K562 (cell line): Measurements from ENCODE around the gene KRTAP6-2. TPM values are rescaled to one million over a fixed set of nuclear protein-coding genes. Genes with fewer than 3 reads are reported as not detected.

Experiments used
- ATAC-seq: fragments of 200-7000 bp; cut with Tn5 transposase; 3 replicates; pipeline ENCODE4 v1.9.1; 2020; ENCODE audit warnings: moderate library complexity
- BruUV-seq: library from RNA; stranded (reverse); fragments of 400-500 nt; replicated peaks from 2 replicates; lab custom pipeline; 2021; lab: Mats Ljungman, UMichigan
- CTCF ChIA-PET: fragments of 300-600 bp; formaldehyde crosslinking; extraction: SDS; loops from one replicate; lab custom pipeline; 2021; ENCODE audit warnings: low intra/inter-chr PET ratio; lab: Yijun Ruan, JAX
- POLR2A ChIA-PET: fragments of 300-600, 350-650 bp; sonication (Branson Sonifier 250); formaldehyde crosslinking; extraction: SDS; loops from one replicate; lab custom pipeline; 2021; ENCODE audit warnings: antibody characterized with exemption, inconsistent platforms; lab: Yijun Ruan, JAX
- DNase-seq, 4 experiments: peaks; one replicate each; pipeline versions ENCODE4 v3.0.0 to v3.0.0-alpha.2; 2011 to 2018; ENCODE audit warnings: low spot score in 3 of 4, mixed read lengths in 3 of 4; ENCODE audit errors: extremely low read depth in 1 of 4
- FAIRE-seq: peaks from 2 replicates; lab custom pipeline; 2011; peaks lifted over from hg19 to GRCh38; lab: Jason Lieb, UNC
- H2AFZ ChIP-seq: 2 replicates; pipeline ENCODE4 v1.6.0; 2011; ENCODE audit warnings: low read depth, low read length, control low read depth, inconsistent platforms
- H3K27ac ChIP-seq: fragments of 200-600 bp; 3 replicates; pipeline ENCODE4 v1.8.0; 2011; ENCODE audit warnings: low read depth, mild to moderate bottlenecking, control low read depth, inconsistent platforms, low read length, moderate library complexity, mixed read lengths; ENCODE audit errors: extremely low read depth
- H3K27me3 ChIP-seq, 2 experiments: fragments of 300-600 bp in 1 of 2; 2 replicates in 1 of 2; 3 replicates in 1 of 2; pipeline versions ENCODE4 v1.6.0 to v1.8.0; 2011; ENCODE audit warnings: inconsistent platforms in 2 of 2, low read length in 2 of 2, mild to moderate bottlenecking in 1 of 2, mixed read lengths in 1 of 2, moderate library complexity in 1 of 2; ENCODE audit not compliant: control insufficient read depth in 2 of 2, insufficient read depth in 2 of 2
- H3K36me3 ChIP-seq: fragments of 300-600 bp; 3 replicates; pipeline ENCODE4 v1.8.0; 2011; ENCODE audit warnings: mild to moderate bottlenecking, low read length, inconsistent platforms; ENCODE audit not compliant: control insufficient read depth, insufficient read depth
- H3K4me1 ChIP-seq, 2 experiments: fragments of 200-600 bp in 1 of 2; replicated peaks in 1 of 2; 2 replicates in 1 of 2; 3 replicates in 1 of 2; pipeline versions ENCODE4 v1.5.1 to v1.8.0; 2011; ENCODE audit warnings: inconsistent platforms in 2 of 2, low read length in 2 of 2, mild to moderate bottlenecking in 1 of 2, mixed read lengths in 1 of 2, moderate library complexity in 1 of 2; ENCODE audit not compliant: control insufficient read depth in 2 of 2, insufficient read depth in 2 of 2
- H3K4me2 ChIP-seq: 2 replicates; pipeline ENCODE4 v1.6.1; 2011; ENCODE audit warnings: low read length, control low read depth, inconsistent platforms, mixed read lengths; ENCODE audit not compliant: insufficient read depth
- H3K4me3 ChIP-seq: fragments of 200-600 bp; sonication (generic), shearing (Covaris generic); 2 replicates; pipeline ENCODE4 v1.5.1; 2016; ENCODE audit warnings: control low read depth, inconsistent platforms
- H3K79me2 ChIP-seq: fragments of 200-600 bp; 3 replicates; pipeline ENCODE4 v1.8.0; 2011; ENCODE audit warnings: low read length, inconsistent platforms; ENCODE audit not compliant: control insufficient read depth, insufficient read depth
- H3K9ac ChIP-seq, 2 experiments: 2 replicates each; pipeline versions ENCODE4 v1.6.0 to v1.6.1; 2011; ENCODE audit warnings: low read depth in 2 of 2, low read length in 2 of 2, control low read depth in 1 of 2, inconsistent platforms in 1 of 2, mild to moderate bottlenecking in 1 of 2, mixed read lengths in 1 of 2; ENCODE audit not compliant: insufficient read depth in 1 of 2
- H3K9me1 ChIP-seq: one replicate; pipeline ENCODE4 v1.6.0; 2011; ENCODE audit warnings: inconsistent platforms, mild to moderate bottlenecking, low read length, moderate library complexity; ENCODE audit not compliant: control insufficient read depth, insufficient read depth
- H3K9me3 ChIP-seq: replicated peaks from 2 replicates; pipeline ENCODE4 v1.5.1; 2011; ENCODE audit warnings: low read depth, low read length, inconsistent platforms; ENCODE audit not compliant: control insufficient read depth, insufficient read depth
- H4K20me1 ChIP-seq: replicated peaks from 2 replicates; pipeline ENCODE4 v1.6.1; 2011; ENCODE audit warnings: low read length, inconsistent platforms, mixed read lengths; ENCODE audit not compliant: control insufficient read depth, insufficient read depth
- ETV1 ChIP-seq: fragments of 450-650 bp; conservative IDR thresholded peaks from 2 replicates; pipeline ENCODE4 v1.6.1; 2016; ENCODE audit warnings: missing genetic modification characterization, control low read depth, low read depth, missing compliant biosample characterization
- FOXA1 ChIP-seq: fragments of 450-650 bp; IDR thresholded peaks from 2 replicates; pipeline ENCODE4 v1.6.1; 2016; ENCODE audit warnings: mild to moderate bottlenecking, borderline replicate concordance
- KAT2B ChIP-seq: IDR thresholded peaks from one replicate; pipeline ENCODE4 v1.6.1; 2012; ENCODE audit warnings: low read depth, mild to moderate bottlenecking, control low read depth, inconsistent platforms, low read length, moderate library complexity
- KLF10 ChIP-seq: fragments of 250-450 bp; sonication (Bioruptor Pico); IDR thresholded peaks from 2 replicates; pipeline ENCODE4 v1.6.1; 2021; ENCODE audit warnings: matching md5 sums
- MCM5 ChIP-seq: fragments of 450-650 bp; IDR thresholded peaks from 2 replicates; pipeline ENCODE4 v1.6.1; 2016; ENCODE audit warnings: low read depth
- NFE2L1 ChIP-seq: fragments of 450-650 bp; IDR thresholded peaks from 2 replicates; pipeline ENCODE4 v1.6.1; 2016; ENCODE audit warnings: missing genetic modification characterization, low read depth, mild to moderate bottlenecking, missing compliant biosample characterization, moderate library complexity, borderline replicate concordance
- NFIC ChIP-seq: fragments of 450-650 bp; IDR thresholded peaks from 2 replicates; pipeline ENCODE4 v1.6.1; 2017; ENCODE audit warnings: mild to moderate bottlenecking, inconsistent platforms
- RBM15 ChIP-seq: fragments of 200-400 bp; formaldehyde crosslinking; IDR thresholded peaks from 2 replicates; pipeline ENCODE4 v1.6.1; 2018; ENCODE audit warnings: mild to moderate bottlenecking, low read length, moderate library complexity; ENCODE audit not compliant: insufficient read depth
- SIX5 ChIP-seq, 2 experiments: IDR thresholded peaks; 2 replicates each; pipeline ENCODE4 v1.6.1; 2011; ENCODE audit warnings: low read length in 2 of 2, borderline replicate concordance in 1 of 2, low read depth in 1 of 2, mild to moderate bottlenecking in 1 of 2, moderate library complexity in 1 of 2; ENCODE audit not compliant: insufficient read depth in 1 of 2
- SMARCC2 ChIP-seq: fragments of 450-650 bp; IDR thresholded peaks from 2 replicates; pipeline ENCODE4 v1.6.1; 2017; ENCODE audit warnings: antibody characterized with exemption, moderate library complexity, mild to moderate bottlenecking, low read depth
- SPI1 ChIP-seq: IDR thresholded peaks from 2 replicates; pipeline ENCODE4 v1.6.1; 2011; ENCODE audit warnings: low read depth, low read length, control low read depth, borderline replicate concordance
- SREBF2 ChIP-seq: sonication (generic); formaldehyde crosslinking; IDR thresholded peaks from 2 replicates; pipeline ENCODE4 v1.4.0; 2020; ENCODE audit warnings: mild to moderate bottlenecking, missing genetic modification reagents
- TEAD4 ChIP-seq, 2 experiments: sonication (generic) in 1 of 2; formaldehyde crosslinking in 1 of 2; IDR thresholded peaks; 2 replicates each; pipeline versions ENCODE4 v1.6.1 to v1.8.0; 2012 to 2022; ENCODE audit warnings: borderline replicate concordance in 1 of 2, inconsistent platforms in 1 of 2, low read length in 1 of 2, mild to moderate bottlenecking in 1 of 2, missing genetic modification reagents in 1 of 2
- WGBS: fragments of 100-300 bp; shearing (Covaris generic); methylation state at CpG from one replicate; pipeline ENCODE4 v1.1.6; 2016; ENCODE audit warnings: low coverage, mixed read lengths; ENCODE audit not compliant: insufficient coverage; ENCODE audit errors: missing lambda C conversion rate; 5-methylcytosine and 5-hydroxymethylcytosine counted together
- in situ Hi-C: fragments of 300-500 bp; cut with MboI; formaldehyde crosslinking; loops from 4 replicates; pipeline ENCODE4 v1.15.0; 2018; ENCODE audit warnings: inconsistent platforms, mixed read lengths
- intact Hi-C: fragments of 100-400 bp; cut with micrococcal nuclease; formaldehyde crosslinking; loops from 2 replicates; pipeline ENCODE4 v1.14.2; 2022
- polyA plus RNA-seq, 8 experiments: library from polyadenylated mRNA; depleted of rRNA in 4 of 8; stranded (reverse) in 5 of 8; unstranded in 3 of 8; fragments of >200 nt; fragmentation: Nextera tagmentation in 2 of 8; fragmentation: Illumina TruSeq in 1 of 8; extraction: Ambion mirVana in 2 of 8; extraction: Trizol in 1 of 8; gene quantifications; 2 replicates each; pipeline versions ENCODE4 v1.2.1 to v1.2.3, GENCODE V29; 2011 to 2014; ENCODE audit warnings: inconsistent platforms in 1 of 8, missing spikeins in 1 of 8
- total RNA-seq, 7 experiments: library from RNA; depleted of rRNA in 6 of 7; stranded (reverse); fragments of >200 nt in 6 of 7; fragmentation: Illumina TruSeq in 2 of 7; extraction: Trizol in 2 of 7; gene quantifications; 2 replicates each; pipeline versions ENCODE4 v1.2.1 to v1.2.3, GENCODE V29; 2011 to 2021; ENCODE audit warnings: low replicate concordance in 1 of 7
- TF ChIP-seq, protein P1 (sequence below): fragments of 250-450 bp; sonication (Bioruptor Pico); IDR thresholded peaks from 2 replicates; pipeline ENCODE4 v1.4.0; 2020
- TF ChIP-seq, protein P2 (sequence below): conservative IDR thresholded peaks from 2 replicates; pipeline ENCODE4 v1.6.1; 2011; ENCODE audit warnings: low read depth, mild to moderate bottlenecking, low read length; ENCODE audit not compliant: control insufficient read depth
- TF ChIP-seq, protein P3 (sequence below): fragments of 250-450 bp; sonication (Bioruptor Pico); IDR thresholded peaks from 2 replicates; pipeline ENCODE4 v1.8.0; 2021; ENCODE audit warnings: moderate library complexity, mild to moderate bottlenecking, inconsistent platforms

KRTAP6-2 gene
- total and polyA plus RNA-seq, 9 of the 15 experiments (the other 6 are each of a cell fraction or from before 2014, with no cell fraction given): not detected

DNA sequence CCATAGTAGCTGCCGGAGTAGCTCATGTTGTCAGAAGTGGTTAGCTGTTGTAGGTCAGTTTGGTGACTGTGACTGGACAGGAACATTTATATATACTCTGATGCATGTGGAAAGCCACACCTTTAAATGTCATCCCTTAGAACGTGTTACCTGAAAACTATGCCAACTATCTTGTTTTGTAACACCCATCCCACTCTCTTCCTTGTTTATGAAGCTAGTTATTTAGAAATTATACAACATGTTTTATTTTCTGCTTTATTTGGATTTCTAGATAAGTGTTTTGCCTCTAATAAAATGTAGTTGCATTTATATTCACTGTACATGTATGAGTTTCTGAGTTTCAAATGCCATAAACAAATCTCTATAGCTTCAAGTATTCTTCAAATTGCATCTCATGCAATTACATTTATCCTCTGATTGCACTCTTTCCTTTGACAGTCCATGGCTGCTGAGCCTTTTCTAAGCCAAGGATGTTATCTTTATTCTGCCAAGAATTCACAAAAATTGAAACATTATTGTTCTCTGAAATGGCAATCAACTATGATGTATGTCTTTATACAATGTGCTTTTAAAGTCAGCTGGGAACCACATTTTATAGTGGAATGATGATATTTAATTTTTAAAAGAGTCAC, 37.3 kb downstream of the KRTAP6-2 start, which contains the start of gene KRTAP19-7:
Gene KRTAP19-7 (minus strand): TSS at position 51 of the 632 bp plus-strand sequence. CDS start 25 bp downstream, at position 26.
- no peak within 1 kb of the TSS for H3K9ac ChIP-seq
- H3K36me3 ChIP-seq: no peaks in the 10 kb centered on the region
- CTCF ChIA-PET: no interaction called here
- H3K79me2 ChIP-seq: no peaks in the 10 kb centered on the region
- WGBS: 0% methylated on average over 2 of the region's 2 CpGs
- BruUV-seq: no TSS peak
- intact Hi-C loops: no loop called here
- H3K27ac ChIP-seq: no peak within 1 kb of the TSS
- no peak for ATAC-seq
- no peak within 1 kb of the TSS for H3K4me2 ChIP-seq
- H2AFZ ChIP-seq: no peak within 1 kb of the TSS
- no peak within 1 kb of the TSS for H3K4me3 ChIP-seq
- TF ChIP-seq ETV1: no peak
- TF ChIP-seq SREBF2 (CRISPR knock-in tag): no peak
- no peak for TF ChIP-seq MCM5
- TF ChIP-seq, protein P1, sequence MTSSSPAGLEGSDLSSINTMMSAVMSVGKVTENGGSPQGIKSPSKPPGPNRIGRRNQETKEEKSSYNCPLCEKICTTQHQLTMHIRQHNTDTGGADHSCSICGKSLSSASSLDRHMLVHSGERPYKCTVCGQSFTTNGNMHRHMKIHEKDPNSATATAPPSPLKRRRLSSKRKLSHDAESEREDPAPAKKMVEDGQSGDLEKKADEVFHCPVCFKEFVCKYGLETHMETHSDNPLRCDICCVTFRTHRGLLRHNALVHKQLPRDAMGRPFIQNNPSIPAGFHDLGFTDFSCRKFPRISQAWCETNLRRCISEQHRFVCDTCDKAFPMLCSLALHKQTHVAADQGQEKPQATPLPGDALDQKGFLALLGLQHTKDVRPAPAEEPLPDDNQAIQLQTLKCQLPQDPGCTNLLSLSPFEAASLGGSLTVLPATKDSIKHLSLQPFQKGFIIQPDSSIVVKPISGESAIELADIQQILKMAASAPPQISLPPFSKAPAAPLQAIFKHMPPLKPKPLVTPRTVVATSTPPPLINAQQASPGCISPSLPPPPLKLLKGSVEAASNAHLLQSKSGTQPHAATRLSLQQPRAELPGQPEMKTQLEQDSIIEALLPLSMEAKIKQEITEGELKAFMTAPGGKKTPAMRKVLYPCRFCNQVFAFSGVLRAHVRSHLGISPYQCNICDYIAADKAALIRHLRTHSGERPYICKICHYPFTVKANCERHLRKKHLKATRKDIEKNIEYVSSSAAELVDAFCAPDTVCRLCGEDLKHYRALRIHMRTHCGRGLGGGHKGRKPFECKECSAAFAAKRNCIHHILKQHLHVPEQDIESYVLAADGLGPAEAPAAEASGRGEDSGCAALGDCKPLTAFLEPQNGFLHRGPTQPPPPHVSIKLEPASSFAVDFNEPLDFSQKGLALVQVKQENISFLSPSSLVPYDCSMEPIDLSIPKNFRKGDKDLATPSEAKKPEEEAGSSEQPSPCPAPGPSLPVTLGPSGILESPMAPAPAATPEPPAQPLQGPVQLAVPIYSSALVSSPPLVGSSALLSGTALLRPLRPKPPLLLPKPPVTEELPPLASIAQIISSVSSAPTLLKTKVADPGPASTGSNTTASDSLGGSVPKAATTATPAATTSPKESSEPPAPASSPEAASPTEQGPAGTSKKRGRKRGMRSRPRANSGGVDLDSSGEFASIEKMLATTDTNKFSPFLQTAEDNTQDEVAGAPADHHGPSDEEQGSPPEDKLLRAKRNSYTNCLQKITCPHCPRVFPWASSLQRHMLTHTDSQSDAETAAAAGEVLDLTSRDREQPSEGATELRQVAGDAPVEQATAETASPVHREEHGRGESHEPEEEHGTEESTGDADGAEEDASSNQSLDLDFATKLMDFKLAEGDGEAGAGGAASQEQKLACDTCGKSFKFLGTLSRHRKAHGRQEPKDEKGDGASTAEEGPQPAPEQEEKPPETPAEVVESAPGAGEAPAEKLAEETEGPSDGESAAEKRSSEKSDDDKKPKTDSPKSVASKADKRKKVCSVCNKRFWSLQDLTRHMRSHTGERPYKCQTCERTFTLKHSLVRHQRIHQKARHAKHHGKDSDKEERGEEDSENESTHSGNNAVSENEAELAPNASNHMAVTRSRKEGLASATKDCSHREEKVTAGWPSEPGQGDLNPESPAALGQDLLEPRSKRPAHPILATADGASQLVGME (CRISPR knock-in tag): no peak
- no peak for TF ChIP-seq SPI1
- no peak for TF ChIP-seq SIX5 (IDR thresholded peaks at IDR 0.05; ENCODE audit: borderline replicate concordance in 1 of 2, insufficient read depth in 1 of 2, low read depth in 1 of 2, low read length in 2 of 2)
- TF ChIP-seq TEAD4 (IDR thresholded peaks at IDR 0.05; ENCODE audit: low read length): no peak
- TF ChIP-seq TEAD4 (CRISPR knock-in tag; IDR thresholded peaks at IDR 0.05; ENCODE audit: borderline replicate concordance): no peak
- no peak for TF ChIP-seq KLF10 (CRISPR knock-in tag)
- no peak for TF ChIP-seq RBM15
- no peak for TF ChIP-seq KAT2B
- no peak for TF ChIP-seq SMARCC2
- no peak for TF ChIP-seq NFE2L1 (tag)
- TF ChIP-seq, protein P2, sequence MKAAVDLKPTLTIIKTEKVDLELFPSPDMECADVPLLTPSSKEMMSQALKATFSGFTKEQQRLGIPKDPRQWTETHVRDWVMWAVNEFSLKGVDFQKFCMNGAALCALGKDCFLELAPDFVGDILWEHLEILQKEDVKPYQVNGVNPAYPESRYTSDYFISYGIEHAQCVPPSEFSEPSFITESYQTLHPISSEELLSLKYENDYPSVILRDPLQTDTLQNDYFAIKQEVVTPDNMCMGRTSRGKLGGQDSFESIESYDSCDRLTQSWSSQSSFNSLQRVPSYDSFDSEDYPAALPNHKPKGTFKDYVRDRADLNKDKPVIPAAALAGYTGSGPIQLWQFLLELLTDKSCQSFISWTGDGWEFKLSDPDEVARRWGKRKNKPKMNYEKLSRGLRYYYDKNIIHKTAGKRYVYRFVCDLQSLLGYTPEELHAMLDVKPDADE: no peak
- TF ChIP-seq, protein P3, sequence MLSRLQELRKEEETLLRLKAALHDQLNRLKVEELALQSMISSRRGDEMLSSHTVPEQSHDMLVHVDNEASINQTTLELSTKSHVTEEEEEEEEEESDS (CRISPR knock-in tag): no peak
- no peak for TF ChIP-seq NFIC
- no peak for TF ChIP-seq FOXA1
- no peaks in the 10 kb centered on the region for H3K27me3 ChIP-seq
- H4K20me1 ChIP-seq: no peaks in the 10 kb centered on the region
- in situ Hi-C loops: no loop called here
- no peaks in the 10 kb centered on the region; the same call in 1 of the 2 replicates for H3K9me3 ChIP-seq
- H3K9me1 ChIP-seq: no peaks in the 10 kb centered on the region
- POLR2A ChIA-PET: no interaction called here
- no peaks in the 10 kb centered on the region for H3K4me1 ChIP-seq
- no peak for FAIRE-seq
- no peak for DNase-seq
